ENCODE results near the gene C11orf54.

DNA sequence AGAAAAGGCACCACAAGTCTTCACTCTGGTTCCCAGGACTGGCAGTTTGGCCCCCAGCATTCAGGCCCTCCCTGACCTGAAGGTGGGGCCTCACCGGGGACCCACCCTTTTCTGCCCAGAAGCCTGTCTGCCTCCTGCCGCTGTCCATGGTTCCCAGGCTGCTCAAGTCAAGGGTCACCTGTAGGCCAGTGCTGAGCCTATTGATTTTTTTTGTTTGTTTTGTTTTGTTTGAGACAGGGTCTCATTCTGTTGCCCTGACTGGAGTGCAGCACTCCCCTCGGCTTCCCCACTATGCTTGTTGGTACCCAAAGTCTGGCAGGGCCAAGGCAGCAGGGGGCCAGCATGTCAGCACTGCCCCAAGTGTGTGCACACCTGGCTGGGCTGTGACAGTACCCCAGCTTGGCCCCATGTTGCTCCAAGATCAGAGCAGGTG, 31.6 kb downstream of the C11orf54 start:
- TF ChIP-seq TAF1 (IDR thresholded peaks at IDR 0.05; ENCODE audit: borderline replicate concordance, low read depth, low read length) (no peak), POLR2A (IDR thresholded peaks at IDR 0.05; ENCODE audit: low read depth, low read length) (no peak), POLR2AphosphoS5 (IDR thresholded peaks at IDR 0.05; ENCODE audit: low read depth, low read length) (no peak)

Measured in GM12892 (cell line).